Amygdala (tissue), 56 donors: Measurements from ENCODE around the gene CDCA8.
"Not testable (repeated sequence)": the region's sequence is repeated elsewhere in the genome, so short reads cannot be mapped to it uniquely, and the experiment has no call there.

Experiments used
- DNase-seq, 56 donors: peaks; one replicate each; lab custom pipeline; 2025; lab: John Stamatoyannopoulos, UW

The CDCA8 gene

DNA sequence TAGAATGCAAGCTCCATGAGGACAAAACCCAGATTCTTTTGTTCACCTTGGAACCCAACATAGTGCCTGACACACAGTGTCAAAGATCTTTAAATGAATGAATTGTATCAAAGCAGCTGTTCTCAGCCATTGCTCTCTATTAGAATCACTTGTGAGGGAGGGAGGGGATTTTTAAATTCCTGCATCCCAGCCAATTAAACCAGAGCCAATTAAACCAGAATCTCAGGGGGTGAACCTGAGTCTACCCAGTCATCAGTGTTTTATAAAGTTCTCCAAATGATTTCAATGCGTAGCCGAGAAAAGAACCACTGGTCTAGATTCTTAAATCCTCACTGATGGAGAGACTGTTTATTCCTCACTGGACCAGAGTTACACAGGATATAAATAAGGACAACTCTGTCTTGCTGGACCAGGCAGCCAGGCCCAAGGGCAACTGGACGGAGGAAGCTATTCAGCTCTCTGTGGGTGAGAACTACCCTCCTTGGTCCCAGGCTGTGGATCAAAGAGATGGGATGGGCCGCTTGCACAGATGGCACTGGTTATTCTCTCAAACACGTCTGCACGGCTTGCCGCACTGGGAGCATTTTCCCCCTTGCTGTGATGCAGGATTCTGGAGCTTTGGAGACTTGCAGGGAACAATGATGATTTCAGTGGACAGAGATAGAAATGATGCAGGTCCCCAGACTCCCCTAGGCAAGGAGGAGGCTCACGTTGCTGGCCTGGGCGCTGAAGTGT, 20.0 kb upstream of the CDCA8 start:
- no peak for DNase-seq

DNA sequence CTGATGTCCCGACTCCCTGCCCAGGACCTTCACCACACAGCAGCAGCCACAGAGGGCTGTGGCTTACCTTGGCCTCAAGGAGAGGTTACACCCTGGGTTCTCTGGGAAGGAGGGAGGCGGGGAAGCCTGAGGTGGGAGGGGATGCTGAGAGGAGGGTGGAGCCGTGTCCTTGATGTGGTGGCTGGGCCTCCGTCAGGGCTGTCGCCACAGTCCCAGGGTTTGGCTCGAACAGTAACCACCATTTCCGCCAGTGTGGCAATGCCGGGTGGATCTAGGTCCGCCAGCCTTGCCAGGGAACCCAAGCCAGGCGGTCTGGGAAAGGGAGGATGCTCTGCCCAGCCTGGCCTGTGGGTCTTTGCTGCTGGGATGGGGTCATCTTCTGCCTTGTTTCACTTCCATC, 18.4 kb upstream of the CDCA8 start:
- DNase-seq = no peak

DNA sequence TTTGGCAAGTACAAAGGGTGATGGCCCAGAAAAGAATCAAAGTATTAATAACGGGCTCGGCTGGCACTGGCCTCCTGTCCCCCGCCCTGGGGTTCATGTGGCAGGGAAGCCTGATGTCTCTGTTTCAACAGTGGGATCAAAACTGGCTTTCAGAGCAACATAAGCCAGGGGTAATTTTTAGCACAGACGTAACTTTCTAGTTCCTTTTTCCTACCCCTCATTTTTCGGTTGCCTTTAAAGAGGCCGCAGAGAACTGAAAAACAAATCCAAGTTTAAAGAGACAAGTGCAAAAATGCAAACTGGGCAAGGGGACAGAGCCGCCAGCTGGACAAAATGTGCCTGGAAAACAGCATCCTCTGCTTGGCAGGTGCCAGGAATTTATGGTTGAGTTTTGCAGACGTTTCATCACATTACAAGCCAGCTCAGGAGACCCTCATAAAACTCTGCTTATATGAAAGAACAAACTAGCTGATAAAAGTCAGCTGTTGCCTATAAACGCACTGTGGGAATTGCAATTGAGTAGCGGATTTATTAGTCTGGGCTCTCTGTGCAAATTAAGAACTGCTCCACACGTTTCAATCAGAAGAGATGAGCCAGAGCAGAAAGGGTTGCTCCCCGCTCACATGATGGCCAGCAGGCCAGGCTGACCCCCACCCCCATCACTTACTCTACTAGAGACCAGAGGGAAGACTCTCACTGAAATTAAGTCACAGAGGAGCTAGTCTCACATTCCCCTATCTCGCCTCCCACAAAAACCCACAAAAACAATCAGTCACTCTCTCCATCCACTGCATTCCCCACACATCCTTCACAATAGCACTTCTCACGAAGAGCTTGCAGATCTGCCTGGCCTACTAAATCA, 15.8 kb upstream of the CDCA8 start:
- DNase-seq = peak in 4 of 56 donors; percentile 3 to 25 (median 14)

DNA sequence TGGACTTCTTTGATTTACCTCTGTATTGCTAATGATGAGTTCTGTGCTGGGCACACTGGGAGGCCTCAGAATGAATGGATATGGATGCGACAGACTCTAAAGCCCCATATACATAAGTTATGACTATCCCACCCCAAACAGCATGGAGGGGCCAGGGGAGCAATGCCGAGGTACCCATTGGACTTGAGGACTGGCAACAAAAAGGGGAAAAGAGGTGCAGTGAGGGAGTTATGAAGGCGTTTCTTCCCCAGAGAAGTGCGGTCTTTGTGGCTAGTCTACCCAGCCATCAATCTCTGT, 15.2 kb upstream of the CDCA8 start:
- DNase-seq = no peak

DNA sequence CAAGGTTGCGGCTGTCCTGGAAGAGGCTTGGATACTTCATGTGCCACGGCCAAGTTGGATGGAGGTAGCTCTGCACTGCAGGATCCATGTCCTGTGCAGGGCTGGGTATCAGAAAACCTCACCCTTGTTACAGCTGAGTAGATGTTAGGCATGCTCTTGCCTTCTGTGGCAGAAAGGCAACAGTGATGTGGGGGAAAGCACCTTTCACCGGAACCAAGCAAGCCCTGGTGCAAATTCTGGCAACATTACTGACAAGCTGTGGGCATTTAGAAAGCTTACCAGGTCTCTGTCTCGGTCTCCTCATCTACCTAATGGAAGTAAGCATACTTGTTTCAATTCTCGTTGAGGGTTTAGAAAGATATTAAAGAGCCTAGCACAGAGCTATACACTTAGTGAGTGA, 14.5 kb upstream of the CDCA8 start:
- no peak for DNase-seq

DNA sequence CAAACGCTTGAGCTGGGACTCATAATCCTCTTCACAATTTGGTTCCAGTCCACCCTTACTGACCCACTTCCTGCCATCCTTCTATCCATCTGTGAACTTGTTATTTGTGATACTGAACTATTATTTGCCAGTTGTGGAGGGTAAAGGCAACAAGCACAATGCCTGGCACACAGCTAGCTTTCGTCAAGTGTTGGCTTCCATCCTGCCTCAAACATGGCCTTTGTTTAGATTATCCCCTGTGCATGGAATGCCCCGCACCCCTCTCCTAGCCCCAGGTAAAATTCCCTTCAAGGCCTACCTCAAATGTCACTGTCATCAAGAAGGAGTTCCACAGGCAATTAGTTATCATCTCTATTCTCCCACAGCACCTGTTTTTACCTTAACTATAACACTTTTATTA, 11.4 kb upstream of the CDCA8 start:
- no peak for DNase-seq

DNA sequence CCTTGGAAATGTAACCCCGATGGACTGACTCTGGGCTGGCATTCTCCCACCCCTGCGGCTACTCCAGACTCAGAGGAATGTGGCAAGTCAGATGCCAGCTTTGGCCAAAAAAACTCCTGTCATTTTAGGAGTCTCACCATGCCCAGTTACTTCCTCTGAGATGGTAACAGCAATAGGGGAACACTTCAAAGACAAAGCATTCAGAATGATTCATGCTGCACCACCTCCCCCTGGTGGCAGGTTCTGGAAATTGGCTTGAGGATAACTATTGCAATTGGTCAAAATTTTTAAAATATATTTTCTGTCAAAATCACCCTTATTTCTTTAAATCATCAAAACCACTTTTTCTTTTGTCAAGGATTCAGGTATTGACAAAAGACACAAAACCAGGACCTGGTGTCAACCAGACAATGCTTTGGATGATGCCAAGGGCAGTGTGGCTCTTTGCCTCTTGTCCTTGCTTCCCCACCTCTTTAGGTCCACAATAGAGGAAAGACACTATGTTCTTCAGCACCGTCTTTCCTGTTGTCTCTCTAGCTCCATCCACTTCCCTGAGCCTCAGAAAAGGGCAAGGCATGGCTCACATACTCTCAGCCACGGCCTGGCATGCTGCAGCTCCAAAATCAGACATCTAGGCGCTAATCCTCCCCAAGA, 9.9 kb upstream of the CDCA8 start:
- DNase-seq = peak in 46 of 56 donors; percentile 4 to 90 (median 42)

DNA sequence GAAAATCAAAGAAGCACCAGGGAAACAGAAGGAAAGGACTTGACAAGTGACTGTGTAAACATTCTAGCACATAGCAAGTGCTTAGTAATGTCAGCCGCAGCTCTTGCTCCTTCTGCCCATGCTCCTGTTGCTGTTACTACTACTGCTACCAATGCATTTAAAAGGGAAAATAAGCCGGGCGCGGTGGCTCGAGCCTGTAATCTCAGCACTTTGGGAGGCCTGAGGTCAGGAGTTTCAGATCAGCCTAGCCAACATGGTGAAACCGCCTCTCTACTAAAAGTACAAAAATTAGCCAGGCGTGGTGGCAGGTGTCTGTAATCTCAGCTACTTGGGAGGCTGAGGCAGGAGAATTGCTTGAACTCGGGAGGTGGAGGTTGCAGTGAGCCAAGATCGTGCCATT, 8.1 kb upstream of the CDCA8 start:
- not testable (repeated sequence) for DNase-seq

DNA sequence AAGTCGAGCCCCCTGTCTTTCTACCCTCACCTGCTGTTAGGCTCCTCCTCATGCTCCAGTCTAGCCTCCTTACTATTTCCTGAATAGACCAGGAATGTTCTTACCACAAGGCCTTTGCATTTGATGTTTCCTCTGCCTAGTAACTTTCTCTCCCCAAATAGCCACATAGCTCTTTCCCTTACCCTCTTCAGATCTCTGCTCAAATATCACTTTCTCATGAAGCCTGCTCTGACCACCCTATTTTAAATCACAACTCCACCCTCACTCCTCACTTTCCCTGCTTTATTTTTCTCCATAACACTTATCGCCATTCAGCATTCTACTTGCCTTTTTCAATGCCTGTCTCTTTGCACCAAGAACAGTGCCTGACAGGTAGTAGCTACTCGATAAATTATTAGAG, 6.6 kb upstream of the CDCA8 start:
- no peak for DNase-seq

DNA sequence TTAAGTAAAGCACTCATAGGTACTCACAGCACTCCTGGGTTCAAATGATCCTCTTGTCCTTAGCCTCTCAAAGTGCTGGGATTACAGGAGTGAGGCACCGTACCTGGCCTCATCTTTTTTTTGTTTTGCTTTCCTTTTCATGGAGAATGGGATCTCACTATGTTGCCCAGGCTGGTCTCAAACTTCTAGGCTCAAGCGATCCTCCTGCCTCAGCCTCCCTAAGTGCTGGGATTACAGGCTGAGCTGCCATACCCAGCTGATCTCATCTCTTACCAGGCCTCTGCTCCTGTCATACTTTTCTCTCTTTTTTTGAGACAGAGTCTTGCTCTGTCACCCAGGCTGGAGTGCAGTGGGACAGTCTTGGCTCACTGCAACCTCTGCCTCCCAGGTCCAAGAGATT, 4.6 kb upstream of the CDCA8 start:
- DNase-seq = not testable (repeated sequence)

DNA sequence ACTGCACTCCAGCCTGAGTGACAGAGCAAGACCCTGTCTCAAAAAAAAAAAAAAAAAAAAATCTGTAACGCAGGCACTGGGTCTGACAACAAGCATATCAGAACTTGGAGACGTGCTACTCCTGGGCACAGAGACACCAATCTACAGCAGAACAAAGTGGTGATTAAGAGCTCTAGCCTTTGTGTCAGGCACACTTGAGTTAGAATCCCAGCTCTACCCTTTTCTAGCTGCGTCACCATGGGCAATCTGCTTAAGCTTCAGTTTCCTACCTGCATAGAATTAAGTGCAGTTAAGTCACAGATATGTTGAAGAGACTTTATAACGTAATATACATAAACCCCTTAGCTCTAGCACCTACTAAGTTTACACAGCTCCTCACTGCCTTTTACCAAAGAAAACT, 3.4 kb upstream of the CDCA8 start:
- DNase-seq = no peak

DNA sequence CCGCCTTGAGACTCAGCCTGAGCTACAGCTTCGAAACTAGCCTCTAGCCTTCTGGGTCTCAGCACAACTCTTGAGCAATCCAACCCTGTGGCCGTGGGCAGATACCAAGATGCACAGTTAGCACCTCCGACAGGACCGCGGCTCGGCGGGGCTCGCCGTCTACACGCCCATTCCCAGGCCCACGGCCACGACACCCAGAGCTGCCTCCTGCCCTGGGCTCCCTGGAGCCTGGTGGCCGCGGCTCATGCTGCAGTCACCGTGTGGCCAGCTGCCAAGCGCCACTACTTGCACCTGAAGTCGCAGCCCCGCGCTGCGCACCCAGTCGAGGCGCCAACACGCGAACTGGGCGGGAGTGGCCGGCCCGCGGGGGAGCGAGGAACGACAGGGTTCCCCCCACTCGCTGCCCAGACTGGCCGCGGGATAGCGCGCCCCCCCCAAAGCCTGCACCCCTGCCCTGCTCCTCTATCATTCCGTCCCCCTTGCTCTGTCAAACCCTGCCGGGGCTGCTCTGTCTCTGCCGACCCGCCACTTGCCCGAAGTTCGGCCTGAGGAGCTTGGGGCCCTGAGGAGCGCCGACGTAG, 729 bp upstream of the CDCA8 start:
- peak in 9 of 56 donors; percentile 3 to 49 (median 29) for DNase-seq

DNA sequence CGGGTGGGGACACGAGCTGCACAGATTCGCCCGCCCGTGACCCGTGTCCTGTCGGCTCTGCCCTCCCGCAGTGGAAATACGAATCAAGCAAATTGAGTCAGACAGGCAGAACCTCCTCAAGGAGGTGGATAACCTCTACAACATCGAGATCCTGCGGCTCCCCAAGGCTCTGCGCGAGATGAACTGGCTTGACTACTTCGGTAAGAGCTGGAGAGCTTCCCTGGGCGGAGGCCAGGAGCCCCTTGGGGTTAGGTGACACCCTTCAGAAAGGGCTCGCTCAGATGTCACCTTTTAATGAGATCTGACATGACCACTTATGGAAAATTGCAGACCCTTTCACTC, 489 bp downstream of the CDCA8 start:
- peak in 1 of 56 donors; percentile 24 for DNase-seq

DNA sequence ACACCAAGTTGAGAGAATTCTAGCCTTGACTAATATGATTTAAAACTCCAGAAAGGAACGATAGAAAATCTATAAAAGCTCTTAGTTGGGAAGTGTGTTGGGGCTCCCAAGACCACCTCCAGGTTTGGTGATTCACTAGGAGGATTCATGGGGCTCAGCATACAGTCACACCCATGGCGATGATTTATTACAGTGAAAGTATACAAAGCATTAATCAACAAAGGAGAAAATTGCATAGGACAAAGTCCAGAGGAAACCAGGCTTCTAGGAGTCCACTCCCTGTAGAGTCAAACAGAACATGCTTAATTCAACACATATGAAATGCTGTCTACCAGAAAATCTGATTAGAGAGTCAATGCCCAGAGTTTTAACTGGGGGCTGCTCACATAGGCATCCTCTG, 4.8 kb downstream of the CDCA8 start:
- DNase-seq = no peak

DNA sequence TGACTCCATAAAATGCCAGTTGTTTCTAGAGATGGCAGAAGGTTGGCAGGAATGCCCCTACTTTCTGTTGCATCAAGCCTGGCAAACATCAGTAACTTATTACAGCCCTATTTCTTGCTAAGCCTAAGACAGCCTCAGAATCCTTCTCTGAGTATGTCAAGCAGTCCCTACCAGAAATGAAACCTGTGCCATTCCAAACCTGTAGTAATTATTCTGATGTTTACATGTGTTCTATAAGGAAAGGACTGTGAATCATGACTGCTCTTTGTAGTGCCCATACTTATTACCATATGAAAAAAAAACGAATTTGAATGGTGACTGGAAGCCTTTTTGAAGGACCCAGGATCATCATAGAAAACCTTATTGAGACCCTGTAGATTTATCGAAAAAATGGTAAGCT, 5.4 kb downstream of the CDCA8 start:
- no peak for DNase-seq

DNA sequence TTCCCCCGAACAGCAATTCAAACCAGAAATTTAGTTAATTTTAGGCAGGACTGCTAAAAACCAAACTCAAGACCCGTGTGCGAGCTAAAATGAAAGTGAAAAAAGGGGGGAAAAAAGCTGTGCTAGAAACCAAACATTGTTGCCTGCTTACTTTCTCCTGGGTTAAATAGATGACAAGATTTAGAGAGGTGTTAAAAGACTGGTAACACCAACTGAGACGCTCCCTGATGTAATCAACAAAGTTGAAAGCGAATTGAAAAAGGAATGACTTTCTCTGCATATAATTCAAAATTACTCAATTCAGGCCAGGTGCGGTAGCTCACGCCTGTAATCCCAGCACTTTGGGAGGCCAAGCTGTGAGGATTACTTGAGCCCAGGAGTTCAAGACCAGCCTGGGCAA, 6.8 kb downstream of the CDCA8 start:
- DNase-seq = no peak

DNA sequence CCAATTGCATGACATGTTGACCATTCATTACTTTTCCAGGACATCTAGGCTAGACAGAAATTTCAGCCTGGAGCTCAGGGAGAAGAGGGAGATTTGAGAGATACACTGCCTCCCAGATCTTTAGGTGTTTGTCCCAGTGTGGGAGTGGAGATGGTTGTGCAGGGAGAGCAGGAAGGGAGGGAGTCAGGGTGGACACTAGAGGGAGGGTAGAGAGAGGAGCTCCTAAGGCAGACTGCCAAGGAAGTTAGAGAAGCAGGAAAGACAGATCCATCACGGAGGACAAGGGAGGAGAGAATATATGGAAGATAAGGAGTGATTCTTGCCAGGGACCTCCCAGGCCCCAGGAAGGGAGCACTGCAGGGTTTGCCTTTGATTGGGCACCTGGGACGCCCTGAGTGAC, 8.7 kb downstream of the CDCA8 start:
- no peak for DNase-seq

DNA sequence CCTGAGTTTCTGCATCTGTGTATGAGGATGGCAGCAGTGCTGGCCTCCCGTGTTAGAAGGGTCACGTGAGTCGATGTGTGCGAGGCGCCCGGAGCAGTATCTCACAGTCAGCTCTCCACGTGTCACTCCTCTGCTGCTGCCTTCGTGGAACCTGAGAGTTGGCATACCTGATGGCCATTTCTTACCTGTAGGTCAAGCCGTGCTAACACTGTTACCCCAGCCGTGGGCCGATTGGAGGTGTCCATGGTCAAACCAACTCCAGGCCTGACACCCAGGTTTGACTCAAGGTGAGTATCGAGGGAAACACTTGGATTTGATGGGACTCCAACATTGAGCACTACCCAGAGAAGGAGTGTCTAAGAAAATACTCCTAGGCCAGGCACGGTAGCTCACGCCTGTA, 10.7 kb downstream of the CDCA8 start:
- no peak for DNase-seq

DNA sequence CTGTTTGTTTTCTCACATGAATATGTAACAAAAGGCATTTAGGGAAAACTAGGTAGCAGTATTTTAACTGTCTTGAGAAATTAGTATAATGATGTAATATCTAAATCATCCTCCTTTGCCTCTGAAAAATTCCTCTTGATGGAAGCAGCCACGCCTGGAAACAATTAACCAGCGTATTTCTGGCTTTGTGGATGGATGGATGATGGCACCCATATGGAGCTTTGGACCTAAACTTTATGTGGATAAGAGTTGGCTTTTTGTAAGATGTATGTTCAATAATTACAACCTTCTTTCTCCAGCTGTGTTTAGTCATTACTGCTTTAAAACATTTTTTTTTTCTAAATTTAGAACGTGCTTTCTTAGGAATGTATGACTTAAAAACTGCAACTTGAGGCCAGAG, 12.7 kb downstream of the CDCA8 start:
- DNase-seq = no peak

DNA sequence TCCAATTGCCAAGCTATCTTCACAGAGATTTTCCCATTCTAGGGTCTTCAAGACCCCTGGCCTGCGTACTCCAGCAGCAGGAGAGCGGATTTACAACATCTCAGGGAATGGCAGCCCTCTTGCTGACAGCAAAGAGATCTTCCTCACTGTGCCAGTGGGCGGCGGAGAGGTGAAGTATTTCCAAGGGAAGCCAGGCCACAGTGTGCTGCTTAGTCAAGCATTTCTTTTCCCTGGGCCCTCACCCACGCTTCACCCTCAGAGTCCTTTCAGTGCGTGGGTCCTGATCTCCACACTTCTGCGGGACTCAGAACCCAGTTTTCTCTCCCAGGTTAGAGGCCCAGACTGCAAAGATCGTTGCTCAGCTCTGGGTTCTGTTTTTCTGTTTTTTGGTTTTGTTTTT, 13.1 kb downstream of the CDCA8 start:
- peak in 2 of 56 donors; percentile 5 to 10 for DNase-seq

DNA sequence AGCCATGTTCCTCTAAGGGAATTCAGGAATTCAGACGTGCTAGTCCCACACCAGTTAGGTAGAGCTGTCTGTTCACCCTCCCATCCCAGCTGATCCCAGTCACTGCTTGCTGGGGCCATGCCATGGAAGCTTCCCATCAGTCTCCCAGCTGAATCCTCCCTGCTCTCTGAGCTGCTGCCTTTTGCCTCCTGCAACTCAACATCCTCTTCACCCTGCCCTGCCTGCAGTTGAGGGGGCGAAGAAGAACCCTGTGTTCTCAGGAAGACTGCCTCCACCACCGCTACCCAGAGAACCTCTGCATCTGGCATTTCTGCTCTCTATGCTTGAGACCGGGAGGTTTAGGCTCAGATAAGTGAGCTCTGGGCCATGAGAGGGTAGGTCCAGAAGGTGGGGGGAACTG, 16.2 kb downstream of the CDCA8 start:
- DNase-seq = no peak
